Vagina (tissue), 2 donors: ENCODE measurements around the gene FAM98A.

ENCODE experiments used
- CTCF ChIP-seq, 3 experiments: fragments of 450-650 bp in 2 of 3; fragments of 200-600 bp in 1 of 3; sonication (generic) in 1 of 3; IDR thresholded peaks; one replicate each; pipeline ENCODE4 v1.5.1; 2017 to 2019; ENCODE audit warnings: antibody characterized with exemption in 3 of 3, mild to moderate bottlenecking in 2 of 3, moderate library complexity in 2 of 3
- POLR2A ChIP-seq, 2 donors: fragments of 450-650 bp; IDR thresholded peaks; one replicate each; pipeline ENCODE4 v1.6.1; 2017; ENCODE audit warnings: antibody characterized with exemption in 2 of 2, mild to moderate bottlenecking in 2 of 2, moderate library complexity in 2 of 2
- POLR2AphosphoS5 ChIP-seq, 2 donors: sonication (generic); formaldehyde crosslinking; IDR thresholded peaks; one replicate each; pipeline ENCODE4 v1.9.0; 2017; ENCODE audit warnings: antibody characterized with exemption in 2 of 2, mild to moderate bottlenecking in 2 of 2, low read depth in 1 of 2; ENCODE audit not compliant: insufficient read depth in 1 of 2

- no peak for TF ChIP-seq CTCF (IDR thresholded peaks at IDR 0.05)
- no peak for TF ChIP-seq POLR2A (IDR thresholded peaks at IDR 0.05)
- no peak for TF ChIP-seq POLR2AphosphoS5 (IDR thresholded peaks at IDR 0.05; ENCODE audit: insufficient read depth in 1 of 2, low read depth in 1 of 2)
Observed at GRCh38 chr2:33555681-33556080, 43.4 kb downstream of the FAM98A start.
